Mononuclear cell (primary cell): ENCODE measurements around the gene FXYD3. TPM values are rescaled to one million over a fixed set of nuclear protein-coding genes. Genes with fewer than 3 reads are reported as not detected.
"Not testable (repeated sequence)": the region's sequence is repeated elsewhere in the genome, so short reads cannot be mapped to it uniquely, and the experiment has no call there.

ENCODE experiments used
- H3K27me3 ChIP-seq: 2 replicates; pipeline ENCODE4 v1.6.0; 2011; ENCODE audit warnings: low read length, control low read depth; ENCODE audit not compliant: insufficient read depth
- H3K4me1 ChIP-seq: 2 replicates; pipeline ENCODE4 v1.5.1; 2011; ENCODE audit warnings: mild to moderate bottlenecking, low read length, control low read depth; ENCODE audit not compliant: insufficient read depth
- H3K4me3 ChIP-seq: 2 replicates; pipeline ENCODE4 v1.5.1; 2011; ENCODE audit warnings: mild to moderate bottlenecking, low read length, moderate library complexity
- H3K9me3 ChIP-seq: 2 replicates; pipeline ENCODE4 v1.5.1; 2011; ENCODE audit warnings: low read depth, mild to moderate bottlenecking, control low read depth, low read length
- total RNA-seq: library from RNA; depleted of rRNA; stranded (reverse); fragments of >200 nt; gene quantifications from one replicate; pipeline ENCODE4 v1.2.3, GENCODE V29; 2012

The FXYD3 gene
- total RNA-seq, 1 donor: not detected

DNA sequence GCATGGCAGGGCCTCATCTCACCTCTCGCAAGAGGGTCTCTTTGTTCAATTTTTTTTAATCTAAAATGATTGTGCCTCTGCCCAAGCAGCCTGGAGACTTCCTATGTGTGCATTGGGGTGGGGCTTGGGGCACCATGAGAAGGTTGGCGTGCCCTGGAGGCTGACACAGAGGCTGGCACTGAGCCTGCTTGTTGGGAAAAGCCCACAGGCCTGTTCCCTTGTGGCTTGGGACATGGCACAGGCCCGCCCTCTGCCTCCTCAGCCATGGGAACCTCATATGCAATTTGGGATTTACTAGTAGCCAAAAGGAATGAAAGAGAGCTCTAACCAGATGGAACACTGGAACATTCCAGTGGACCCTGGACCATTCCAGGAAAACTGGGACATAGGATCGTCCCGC lies 8.0 kb downstream of the FXYD3 start:
- Histone ChIP-seq H3K4me1 (peaks cover 22% of the 10 kb centered on the region), H3K27me3 (no peaks in the 10 kb centered on the region), H3K4me3 (no peak overlapping the region), H3K9me3 (no peaks in the 10 kb centered on the region)

DNA sequence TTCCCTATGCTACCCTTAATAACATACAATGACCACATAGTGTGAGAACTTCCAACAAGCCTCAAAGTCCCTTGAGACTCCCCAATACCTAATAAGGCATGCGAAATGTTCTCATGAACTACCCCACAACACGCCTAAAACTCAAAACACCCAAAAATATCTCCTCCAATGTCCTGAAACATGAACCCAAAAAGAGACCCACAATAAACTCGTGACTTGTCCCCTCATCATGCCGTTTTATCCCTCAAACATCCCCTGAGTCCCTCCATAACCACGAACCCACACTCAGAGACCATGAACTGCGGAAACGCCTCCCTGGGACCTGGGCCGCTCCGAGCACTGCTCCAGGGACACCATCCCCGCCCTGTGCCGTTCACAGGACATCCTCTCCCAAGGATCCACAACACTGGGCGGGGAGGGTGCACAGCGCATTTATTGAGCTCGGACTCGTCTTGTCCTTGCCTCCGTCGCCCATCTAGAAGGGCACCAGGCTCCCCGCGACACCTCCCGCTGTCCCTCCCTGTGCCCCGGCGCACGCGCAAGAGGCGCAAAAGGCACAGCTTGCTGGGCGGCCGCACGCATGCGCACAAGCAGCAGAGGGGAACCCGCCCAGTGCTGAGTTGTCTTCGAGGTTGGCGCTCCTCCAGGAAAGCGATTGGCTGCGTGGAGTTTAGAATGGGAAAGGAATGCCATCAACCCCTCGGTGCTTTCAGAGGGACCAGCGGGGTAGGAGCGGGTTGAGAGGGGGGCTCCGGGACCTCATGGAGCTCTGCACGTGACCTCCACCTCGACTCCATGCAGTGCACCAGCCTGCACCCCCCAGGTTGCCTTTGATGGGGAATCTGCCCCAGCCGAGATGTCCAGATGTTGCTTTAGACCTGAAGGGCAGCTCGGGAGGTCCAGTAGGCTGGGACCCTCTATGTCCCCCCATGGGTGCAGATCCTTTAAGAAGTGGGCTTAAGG lies 8.8 kb downstream of the FXYD3 start:
- H3K9me3 ChIP-seq: no peaks in the 10 kb centered on the region
- H3K27me3 ChIP-seq: no peaks in the 10 kb centered on the region
- H3K4me3 ChIP-seq: peak overlapping the region; percentile 31
- peaks cover 22% of the 10 kb centered on the region for H3K4me1 ChIP-seq

DNA sequence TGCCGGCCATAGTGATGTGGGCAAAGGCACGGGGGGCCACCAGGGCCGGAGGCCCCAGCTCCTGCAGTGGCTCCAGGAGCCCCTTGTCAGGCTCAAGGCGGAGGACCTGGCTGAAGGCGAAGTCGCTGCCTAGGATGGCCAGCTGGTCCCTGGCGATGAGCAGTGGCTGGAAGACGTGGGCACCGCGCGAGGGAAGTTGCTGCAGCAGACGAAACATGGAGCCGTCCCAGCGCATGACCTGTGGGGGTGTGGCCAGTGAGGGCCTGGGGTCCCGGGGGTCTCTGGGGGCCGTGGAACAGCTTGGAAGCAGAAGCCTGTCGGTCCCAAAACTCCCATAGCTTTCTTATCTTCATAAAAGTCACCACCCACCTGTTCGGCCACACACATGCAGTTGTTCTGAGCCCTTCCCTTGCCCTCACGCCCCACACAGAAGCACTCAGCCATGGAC lies 9.7 kb downstream of the FXYD3 start:
- no peaks in the 10 kb centered on the region for H3K9me3 ChIP-seq
- no peaks in the 10 kb centered on the region for H3K27me3 ChIP-seq
- peaks cover 15% of the 10 kb centered on the region for H3K4me1 ChIP-seq
- no peak overlapping the region for H3K4me3 ChIP-seq

DNA sequence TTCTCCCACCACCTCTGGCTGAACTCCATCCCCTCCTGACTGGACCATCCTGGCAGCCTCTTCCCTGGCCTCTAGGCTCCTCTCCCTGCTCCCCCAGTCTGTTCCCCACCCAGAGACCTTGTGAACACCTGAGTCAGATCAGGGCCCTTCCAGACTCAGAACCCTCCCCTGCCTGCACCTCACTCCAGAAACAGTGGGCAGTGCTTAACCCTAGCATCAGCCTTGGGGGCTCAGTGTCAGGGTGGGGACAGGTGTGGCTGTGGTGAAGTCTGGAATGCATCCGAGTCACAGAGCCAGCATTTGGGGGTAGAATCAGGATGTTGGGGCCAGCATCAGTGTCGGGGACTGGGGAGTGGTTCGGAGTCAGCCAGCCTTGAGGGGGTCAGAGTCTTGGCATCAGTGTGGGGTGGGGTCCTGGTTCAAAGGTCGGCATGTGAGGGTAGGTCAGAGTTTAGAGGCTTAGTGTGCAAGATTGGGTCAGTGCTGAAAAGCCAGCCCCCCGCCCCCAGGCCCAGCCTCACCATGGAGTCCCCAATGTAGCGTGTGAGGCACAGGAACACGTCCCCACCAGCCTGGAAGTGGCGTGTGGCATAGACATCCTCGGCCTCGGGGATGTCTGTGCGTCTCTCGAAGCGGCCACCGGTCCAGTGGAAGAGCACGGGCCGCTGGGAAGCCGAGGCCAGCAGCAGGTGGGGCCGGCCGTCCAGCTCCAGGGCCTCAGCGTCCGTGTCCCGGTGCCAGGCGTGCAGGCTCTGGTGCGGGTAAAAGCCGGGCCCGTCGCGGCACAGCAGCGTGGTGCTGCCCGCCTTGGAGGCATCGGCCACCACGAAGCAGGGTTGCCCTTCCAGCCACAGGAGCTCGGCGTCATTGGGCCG lies 10.4 kb downstream of the FXYD3 start:
- Histone ChIP-seq H3K4me1 (peaks cover 14% of the 10 kb centered on the region), H3K9me3 (no peaks in the 10 kb centered on the region), H3K27me3 (no peaks in the 10 kb centered on the region), H3K4me3 (no peak overlapping the region)

DNA sequence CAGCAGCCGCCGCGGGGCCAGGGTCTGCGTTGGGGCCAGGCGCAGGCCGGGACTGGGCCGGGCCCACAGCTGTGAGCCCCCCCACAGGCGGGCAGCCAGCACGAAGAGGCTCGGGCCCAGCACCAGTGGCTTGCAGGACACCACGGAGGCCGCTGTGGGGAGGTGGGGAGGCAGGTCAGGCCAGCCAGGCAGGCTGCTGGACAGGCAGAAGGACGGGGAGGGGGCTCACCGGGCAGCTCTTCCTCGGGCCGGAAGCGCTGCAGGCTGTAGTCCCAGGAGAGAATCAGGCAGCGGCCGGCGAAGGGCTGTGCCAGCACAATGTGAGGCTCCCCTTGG lies 11.0 kb downstream of the FXYD3 start:
- Histone ChIP-seq H3K27me3 (no peaks in the 10 kb centered on the region), H3K9me3 (no peaks in the 10 kb centered on the region), H3K4me1 (peaks cover 14% of the 10 kb centered on the region), H3K4me3 (no peak overlapping the region)

DNA sequence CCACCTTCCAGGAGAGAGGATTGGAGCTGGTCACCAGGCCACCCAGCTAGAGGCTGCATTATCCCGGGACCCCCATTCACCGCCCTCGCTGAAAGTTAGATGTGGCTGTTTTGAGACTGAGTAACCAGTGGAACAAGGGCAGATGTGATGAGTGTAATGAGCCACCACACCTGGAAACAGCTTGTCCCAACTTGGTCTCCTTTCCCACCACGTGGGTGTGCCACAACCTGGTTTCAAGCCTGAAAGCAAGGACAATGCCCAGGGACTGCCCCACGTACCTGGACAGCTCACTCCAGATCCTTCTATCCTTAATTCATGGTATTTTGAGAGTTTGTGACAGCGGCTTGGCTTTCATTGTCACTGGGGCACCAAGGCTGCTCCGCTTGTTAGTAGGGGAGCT lies 12.2 kb downstream of the FXYD3 start:
- Histone ChIP-seq H3K4me1 (peaks cover 14% of the 10 kb centered on the region), H3K4me3 (no peak overlapping the region), H3K27me3 (no peaks in the 10 kb centered on the region), H3K9me3 (no peaks in the 10 kb centered on the region)

DNA sequence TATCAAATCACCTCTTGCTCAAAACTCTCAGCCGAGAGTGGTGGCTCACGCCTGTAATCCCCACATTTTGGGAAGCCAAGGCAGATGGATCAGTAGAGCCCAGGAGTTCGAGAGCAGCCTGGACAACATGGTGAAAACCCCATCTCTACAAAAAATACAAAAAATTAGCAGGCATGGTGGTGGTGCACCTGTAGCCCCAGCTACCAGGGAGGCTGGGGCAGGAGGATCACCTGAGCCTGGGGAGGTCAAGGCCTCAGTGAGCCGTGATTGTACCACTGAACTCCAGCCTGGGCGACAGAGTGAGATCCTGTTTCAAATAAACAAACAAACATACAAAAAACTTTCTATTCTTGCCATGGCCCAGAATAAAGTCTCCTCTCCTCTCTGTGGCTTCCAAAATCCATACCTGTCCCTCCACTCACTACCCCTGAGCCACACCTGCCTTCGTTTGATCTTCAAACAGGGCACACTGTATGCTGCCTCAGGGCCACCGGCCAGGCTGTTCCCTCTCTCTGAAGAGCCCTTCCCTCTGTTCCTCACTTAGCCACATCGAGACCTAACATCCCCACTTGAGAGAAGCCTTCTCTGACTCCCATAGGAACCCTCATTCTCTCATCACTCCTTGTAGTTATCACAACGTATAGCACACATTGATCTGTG lies 12.9 kb downstream of the FXYD3 start:
- peaks cover 14% of the 10 kb centered on the region for H3K4me1 ChIP-seq
- H3K27me3 ChIP-seq: no peaks in the 10 kb centered on the region
- H3K4me3 ChIP-seq: no peak overlapping the region
- H3K9me3 ChIP-seq: no peaks in the 10 kb centered on the region

DNA sequence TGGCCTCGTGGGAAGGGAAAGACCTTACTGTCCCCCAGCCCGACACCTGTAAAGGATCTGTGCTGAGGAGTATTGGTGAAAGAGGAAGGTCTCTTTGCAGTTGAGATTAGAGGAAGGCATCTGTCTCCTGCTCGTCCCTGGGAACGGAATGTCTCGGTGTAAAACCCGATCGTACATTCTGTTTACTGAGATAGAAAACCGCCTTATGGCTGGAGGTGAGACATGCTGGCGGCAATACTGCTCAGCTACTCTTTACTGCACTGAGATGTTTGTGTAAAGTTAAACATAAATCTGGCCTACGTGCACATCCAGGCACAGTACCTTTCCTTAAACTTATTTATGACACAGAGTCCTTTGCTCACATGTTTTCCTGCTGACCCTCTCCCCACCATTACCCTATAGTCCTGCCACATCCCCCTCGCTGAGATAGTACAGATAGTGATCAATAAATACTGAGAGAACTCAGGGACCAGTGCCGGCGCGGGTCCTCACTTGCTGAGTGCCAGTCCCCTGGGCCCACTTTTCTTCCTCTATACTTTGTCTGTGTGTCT lies 14.2 kb downstream of the FXYD3 start:
- H3K4me1 ChIP-seq, H3K4me3 ChIP-seq, H3K27me3 ChIP-seq, H3K9me3 ChIP-seq: not testable (repeated sequence)

DNA sequence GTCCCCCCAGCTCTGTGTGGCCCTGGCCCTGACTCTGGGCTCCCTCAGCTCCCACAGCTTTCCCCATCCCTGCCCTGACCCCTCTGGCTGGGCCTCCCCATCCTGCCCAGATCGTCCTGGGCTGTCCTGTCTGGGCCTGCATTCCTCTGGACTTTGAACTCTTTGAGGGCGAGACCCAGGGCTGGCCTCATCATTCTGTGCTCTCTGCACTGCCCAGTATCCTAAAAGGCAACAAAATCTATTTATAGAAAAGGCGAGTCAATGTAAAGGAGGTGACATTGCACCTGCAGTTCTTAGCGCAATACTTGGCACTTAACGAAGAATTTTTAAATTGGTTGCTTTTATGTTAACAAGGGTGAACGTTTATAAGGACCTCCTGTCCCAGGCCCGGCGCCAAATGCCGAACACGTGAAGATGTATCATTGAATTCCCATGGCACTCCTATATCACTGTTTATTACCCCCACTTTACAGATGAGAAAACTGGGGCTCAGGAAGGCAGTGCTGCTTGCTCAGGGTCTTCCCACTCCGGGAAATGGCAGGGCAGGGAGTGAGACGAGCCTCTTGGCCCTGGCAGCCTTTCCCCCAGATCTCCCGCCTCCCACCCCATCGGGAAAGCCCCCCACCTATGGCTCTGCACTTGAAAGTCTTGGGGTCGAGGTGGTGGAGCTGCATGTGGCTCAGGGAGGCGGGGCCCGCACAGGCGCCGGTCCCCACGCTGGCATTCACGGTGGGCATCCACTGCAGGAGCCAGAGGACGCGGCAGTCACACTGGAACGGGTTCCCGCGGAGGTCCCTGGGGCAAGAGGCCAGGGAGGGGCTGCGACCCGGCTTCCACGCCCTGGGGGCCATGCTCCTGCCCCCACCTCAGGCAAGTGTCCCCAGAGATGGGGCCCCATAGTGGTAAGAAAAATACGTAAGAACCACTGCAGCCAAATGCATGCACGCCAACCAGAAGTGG lies 15.4 kb downstream of the FXYD3 start:
- Histone ChIP-seq H3K9me3 (no peaks in the 10 kb centered on the region), H3K4me3 (no peak overlapping the region), H3K4me1 (peaks cover 5% of the 10 kb centered on the region)

DNA sequence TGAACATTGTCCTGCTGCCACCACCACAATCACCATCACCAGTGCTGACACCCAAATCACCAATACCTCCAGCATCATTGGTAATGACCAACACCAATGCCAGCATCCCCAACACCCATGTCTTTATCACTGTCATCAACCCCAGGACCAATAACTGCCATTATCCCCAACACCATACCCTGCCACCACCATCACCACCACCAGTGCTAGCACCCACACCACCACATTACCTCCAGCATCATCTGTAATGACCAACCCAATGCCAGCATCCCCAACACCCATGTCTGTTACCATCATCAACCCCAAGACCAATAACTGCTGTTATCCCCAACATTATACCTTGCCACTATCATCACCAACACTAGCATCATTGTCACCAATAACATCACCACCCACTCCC lies 16.6 kb downstream of the FXYD3 start:
- Histone ChIP-seq H3K4me3 (no peak overlapping the region), H3K27me3 (no peaks in the 10 kb centered on the region), H3K4me1 (peaks cover 5% of the 10 kb centered on the region), H3K9me3 (no peaks in the 10 kb centered on the region)

More for the DNA sequence above, 15.4 kb downstream of the FXYD3 start:
- H3K27me3 ChIP-seq: no peaks in the 10 kb centered on the region

DNA sequence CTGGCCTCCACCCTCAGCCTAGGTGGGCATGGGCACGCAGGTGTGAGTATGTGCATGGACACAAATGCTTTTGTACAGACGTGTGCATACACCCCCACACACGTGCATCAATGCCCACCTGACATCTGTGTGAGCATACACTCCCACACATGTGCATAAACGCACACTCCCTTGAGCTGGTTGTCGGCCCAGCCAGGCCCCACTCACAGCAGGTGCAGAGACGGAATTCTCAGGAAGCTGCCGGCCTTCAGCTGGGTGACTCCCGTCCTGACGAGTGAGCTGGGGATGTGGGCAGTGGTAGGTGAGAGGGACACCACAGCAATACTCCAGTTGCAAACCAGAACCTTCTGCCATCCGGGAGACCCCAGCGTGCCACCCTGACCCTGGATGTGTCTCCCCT lies 18.2 kb downstream of the FXYD3 start:
- Histone ChIP-seq H3K4me3 (no peak overlapping the region), H3K9me3 (no peaks in the 10 kb centered on the region)

DNA sequence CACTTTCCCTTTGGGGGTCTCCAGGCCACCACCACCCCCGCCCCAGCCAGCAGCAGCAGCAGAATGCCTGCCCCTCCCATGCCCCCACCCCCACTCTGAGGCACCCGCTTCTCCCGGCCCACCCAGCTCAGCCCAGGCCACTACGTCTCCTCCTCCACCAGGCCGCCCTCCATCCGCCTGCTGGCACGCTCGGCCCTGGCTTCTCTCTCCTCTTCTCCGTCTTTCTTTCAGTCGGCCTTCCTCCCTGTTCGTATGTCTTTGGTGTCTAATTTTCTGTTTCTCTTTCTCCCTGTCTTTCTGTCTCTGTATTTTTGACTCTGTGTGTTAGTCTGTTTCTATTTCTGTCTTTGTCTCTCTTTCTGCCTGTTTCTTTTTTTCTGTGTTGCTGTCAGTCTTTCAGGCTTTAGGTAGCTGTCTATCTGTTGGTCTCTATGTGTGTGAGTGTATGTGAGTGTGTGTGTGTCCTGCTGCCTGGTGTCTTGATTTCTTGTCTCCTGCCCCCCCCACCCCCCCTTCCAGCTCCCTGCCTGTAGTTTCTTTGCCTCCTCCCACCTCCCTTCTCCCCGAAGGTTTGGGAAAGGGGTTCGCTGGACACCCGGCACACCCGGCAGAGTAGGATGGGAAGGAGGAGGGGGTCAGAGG lies 19.1 kb downstream of the FXYD3 start, which contains the start of gene LGI4:
Gene LGI4 (minus strand): TSS at position 459 of the 642 bp plus-strand sequence. CDS start 379 bp downstream, at position 80.
- Histone ChIP-seq H3K9me3 (no peaks in the 10 kb centered on the region), H3K27me3 (no peaks in the 10 kb centered on the region), H3K4me1 (peaks cover 14% of the 10 kb centered on the region), H3K4me3 (no peak within 1 kb of the TSS)

More for the DNA sequence above, 18.2 kb downstream of the FXYD3 start:
- H3K27me3 ChIP-seq: no peaks in the 10 kb centered on the region
- peaks cover 6% of the 10 kb centered on the region for H3K4me1 ChIP-seq

DNA sequence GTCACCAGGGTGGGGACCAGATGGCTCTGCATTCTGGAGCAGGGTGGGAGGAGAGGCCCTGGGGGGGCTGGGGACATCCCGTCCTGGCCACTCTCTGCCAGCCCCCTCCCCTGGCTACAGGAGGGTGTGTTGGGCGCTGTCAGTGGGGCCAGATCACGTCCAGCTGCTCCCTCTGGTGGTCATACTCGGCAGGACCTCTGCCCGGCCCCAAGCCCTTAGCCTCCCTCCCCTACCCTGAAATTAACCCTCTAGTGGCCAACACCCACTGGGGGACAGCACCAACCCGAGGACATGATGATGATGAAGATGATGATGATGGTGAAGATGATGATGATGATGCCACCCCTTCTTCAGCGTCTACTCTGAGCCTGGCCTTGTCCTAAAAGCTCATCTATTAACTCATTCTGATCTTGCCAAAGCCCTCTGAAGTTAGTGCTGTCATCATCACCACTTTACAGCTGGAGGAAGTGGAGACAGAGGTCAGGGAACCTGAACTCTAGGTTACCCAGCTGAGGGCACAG lies 19.8 kb downstream of the FXYD3 start:
- Histone ChIP-seq H3K27me3 (no peaks in the 10 kb centered on the region), H3K9me3 (no peaks in the 10 kb centered on the region), H3K4me3 (no peak overlapping the region), H3K4me1 (peaks cover 16% of the 10 kb centered on the region)
